NCI-H1930 (cell line): ENCODE results near the gene LRRC47.
A peak's percentile ranks its signal among the peaks of the same experiment; 100 is the strongest.
"Not testable (repeated sequence)": the region's sequence is repeated elsewhere in the genome, so short reads cannot be mapped to it uniquely, and the experiment has no call there.

Experiments
- DNase-seq, 2 experiments: peaks; one replicate each; lab custom pipeline; 2025; lab: John Stamatoyannopoulos, UW

LRRC47 gene

DNA sequence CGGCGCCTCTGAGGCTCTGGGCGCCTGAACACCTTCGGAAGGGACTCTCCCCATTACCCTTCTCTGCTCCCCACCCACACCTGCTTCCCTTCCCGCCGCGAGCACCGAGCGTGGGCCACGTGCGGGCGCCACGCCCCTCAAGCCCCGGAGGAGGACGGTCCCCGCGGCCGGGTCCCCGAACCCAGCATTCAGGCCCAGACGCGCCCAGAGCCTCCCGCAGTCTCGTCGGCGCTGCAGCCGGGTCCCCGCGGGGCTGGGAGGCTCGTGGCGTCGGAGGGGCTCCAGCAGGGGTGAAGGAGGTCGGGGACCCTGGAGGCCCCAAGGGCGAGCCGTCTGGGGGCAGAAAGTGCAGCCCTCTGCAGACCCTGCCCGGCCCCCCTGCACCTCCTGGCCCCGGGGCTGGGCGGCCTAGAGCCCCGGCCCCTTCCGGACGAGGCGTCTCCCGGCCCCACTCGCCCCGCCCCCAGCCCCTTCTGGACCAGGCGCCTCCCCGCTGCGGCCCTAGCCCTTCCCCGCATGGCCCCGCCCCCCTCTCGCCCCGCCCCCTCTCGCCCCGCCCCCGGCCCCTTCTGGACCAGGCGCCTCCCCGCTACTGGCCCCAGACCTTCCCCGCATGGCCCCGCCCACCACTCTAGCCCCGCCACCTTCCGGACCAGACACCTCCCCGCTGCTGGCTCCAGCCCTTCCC lies 24.1 kb downstream of the LRRC47 start:
- peak; percentile 47 to 50 for DNase-seq

DNA sequence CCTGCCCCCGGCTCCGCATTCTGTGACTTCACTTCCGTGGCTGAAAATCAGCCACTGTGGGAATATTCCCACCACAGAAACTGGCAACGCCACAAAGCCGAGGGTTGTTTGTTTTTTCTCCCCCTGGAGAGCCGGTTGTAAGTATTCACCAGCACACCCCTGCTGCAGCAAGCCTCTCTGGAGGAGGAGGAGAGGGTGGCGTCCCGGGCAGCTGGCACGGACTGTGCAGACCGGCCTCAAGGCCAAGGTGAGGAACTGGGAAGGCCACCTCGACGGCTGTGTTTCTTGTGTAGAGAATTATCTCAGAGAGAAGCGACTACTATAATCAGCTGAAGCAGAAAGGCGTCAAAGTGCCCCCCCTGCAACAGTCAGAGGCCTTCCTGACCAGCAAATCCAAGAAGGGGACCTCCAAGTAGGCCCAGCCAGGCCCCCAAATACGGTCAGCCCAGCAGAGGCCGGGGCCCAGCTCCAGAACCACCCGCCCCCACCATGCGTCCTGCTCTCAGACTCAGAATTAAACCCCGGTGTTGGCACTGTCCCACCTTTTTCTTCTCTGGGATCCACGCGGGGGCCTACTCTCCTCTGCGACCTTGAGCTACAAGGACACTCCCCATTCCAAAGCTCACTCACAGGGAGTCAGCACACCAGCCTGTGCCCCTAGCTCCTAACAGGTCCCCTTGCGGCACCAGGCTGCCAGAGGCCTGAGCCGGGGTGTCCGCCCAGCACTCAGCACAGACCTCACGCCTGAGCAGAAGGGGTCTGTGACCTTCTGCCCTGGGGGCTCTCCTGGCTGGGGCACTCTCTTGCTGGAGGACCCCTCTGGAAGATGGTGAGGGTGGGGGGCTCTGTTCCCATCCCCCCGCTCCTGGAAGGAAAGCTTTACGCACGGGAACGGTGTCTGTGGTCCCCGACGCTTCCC lies 24.9 kb downstream of the LRRC47 start:
- no peak for DNase-seq

DNA sequence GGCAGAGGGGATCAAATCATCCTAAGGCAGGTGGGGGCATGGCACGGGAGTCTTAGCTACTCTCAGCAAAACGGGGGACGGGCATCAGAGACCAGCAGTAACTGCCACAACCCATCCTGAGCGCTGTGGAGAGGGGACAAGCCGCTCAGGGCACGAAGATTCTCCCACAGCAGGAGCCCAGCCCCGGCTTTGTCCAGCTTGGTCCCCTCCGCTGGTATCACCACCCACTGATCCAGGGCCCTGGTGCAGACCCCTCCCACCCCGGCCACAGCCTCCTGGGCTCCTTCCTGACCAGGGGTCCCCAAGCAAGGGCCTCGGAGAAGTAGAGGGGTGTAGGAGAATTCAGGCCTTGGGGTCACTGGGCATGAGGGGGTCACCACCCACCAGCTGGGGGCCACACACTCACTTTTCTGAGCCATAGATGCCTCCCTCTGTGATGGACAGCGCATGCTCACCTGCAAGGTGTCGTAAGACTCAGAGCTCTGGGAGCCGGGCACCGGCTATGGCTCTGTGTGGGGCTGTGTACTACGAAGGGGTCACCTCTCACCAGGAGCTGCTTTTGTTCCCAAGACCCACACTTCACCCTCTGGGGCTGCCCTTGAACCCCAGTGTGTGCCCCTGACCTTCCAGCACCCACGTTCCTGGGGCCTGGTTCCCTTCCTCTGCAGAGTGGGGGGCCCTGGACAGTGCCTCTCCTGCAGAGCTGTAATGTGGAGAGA lies 26.1 kb downstream of the LRRC47 start:
- no peak for DNase-seq

DNA sequence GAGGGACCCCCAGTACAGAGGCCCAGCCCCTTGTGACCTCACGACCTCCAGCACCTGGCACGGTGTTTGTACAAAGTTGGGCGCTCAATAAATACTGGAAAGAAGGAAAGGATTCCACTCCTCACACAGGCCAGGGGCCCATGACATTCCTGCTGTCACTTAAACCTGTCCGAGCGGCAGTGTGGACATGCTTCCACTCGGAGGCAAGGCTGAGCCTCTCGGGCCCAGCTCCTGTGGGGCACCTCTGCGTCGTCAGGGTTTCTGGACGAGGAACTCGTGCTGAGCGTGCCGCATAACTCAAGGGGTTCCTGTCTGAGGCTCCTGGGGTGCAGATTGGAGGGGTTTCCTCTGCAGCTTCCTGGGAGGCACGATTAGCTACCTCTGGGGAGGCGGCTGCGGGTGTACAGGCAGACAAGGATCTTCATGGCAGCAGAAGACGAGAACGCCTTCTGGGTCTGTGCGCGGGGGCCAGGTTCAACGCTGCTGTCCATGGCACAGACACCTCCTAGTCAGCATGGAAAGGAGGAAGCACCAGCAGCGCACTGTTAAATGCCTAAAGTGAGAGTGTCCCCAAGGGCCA lies 27.4 kb downstream of the LRRC47 start:
- no peak for DNase-seq

DNA sequence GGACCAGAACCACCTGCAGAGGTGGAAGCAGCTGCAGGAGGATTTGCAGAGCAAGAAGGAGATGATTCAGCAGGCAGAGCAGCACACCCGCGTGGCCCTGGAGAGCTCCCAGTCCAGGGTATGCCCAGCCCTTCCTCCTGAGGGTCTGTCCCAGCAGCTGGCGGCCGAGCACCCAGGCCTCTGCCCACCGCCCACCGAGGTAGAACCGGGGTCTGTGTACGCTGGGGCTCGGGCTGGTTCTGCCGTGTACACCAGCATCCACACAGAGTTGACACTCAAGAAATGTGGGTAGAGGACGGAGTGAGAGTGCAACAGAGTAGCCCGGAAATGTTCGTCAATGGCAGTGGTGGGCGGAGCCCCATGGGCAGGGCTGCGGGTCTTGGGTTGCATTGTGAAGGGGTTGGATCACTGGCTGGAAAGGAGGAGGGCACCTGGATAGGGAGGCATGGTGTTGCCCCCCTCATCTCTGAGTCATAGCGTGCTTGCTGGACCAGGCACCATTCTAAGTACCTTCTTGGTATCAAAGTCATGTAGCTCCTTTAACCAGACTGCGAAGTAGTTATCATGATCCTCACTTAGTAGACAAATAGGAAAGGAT lies 28.9 kb downstream of the LRRC47 start:
- DNase-seq, result no peak

DNA sequence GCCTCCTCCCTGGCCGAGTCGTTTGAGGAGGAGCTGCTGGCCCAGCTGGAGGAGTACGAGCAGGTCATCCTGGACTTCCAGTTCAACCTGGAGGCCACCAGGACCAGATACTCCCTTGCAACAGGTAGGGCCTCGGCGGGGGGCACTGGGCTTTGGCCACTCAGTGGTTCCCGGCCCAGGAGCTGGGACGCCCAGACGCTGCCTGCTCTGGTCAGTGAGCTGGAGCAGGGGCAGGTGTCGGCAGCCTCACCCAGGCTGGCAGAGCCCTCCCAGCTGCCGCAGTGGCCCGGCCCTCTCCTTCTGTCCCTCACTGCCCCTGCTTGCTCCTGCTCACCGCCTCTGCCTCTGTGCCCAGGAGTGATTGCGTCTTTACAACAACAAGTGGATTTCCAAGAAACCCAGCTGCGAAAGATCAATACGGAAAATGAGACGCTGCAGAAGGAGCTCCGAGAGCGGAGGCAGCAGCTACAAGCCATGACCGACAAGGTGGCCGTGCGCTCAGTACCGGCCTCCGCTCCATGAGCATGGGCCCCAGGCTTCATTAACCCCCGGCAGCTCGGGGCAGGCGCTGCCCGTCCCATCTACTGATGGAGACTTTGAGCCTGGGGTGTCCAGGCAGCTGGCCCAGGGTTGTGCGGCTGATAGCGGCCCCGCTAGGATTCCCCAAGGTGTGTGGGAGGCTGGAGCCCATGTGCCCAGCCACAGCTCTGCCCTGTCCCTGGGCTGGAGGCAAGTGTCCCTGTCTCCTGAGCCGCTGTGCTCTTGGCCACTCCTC lies 32.8 kb downstream of the LRRC47 start:
- no peak for DNase-seq

DNA sequence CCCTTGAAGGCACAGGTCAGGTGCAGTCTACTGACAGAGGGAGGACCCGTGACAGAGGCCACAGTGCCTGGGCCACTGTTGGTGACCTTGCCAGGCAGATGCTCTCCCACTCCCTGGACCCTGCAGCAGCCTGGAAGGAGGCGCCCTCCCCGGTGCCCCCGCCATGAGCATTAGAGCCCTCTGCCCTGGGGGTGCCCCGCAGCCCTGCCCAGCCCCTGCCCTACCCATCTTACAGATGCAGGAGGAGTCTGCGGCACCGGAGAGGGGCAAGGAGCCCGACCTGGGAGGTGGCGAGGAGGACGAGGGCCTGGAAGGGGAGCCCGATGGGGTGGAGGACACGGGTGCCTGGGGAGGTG lies 33.4 kb downstream of the LRRC47 start:
- no peak for DNase-seq

DNA sequence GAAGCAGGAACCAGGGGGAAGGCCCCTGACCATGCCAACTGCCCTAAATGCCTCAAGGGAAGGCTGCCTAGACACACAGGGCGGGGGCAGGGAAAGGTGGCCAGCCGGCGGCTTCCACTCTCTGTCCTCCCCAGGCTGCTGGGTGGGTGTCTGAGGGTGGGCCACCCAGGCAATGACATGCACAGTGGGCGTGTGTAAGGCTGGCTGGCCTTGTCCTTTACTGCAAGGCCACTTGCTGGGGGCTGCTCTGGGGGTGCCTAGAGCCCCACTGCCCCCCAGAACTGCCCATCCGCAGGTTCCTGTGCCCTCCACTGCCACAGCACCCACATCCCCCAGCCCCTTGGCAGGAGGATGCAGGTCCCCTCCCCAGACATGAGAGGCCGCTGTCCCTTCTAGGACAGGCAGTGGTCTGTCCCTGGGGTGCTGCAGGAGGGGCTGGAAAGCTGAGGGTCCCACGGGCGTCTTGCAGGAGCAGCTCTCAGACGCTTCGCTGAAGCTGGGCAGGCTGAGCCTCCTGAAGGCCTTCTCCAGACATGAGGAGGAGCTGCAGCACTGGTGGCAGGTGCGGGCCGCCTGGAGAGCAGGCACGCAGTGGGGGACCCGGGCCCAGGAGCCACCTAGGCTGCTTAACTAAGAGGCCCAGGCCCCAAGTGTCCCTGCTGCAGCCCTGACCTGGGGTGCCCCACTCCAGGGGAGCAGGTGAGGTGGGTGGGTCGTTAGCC lies 34.0 kb downstream of the LRRC47 start:
- DNase-seq, result no peak

DNA sequence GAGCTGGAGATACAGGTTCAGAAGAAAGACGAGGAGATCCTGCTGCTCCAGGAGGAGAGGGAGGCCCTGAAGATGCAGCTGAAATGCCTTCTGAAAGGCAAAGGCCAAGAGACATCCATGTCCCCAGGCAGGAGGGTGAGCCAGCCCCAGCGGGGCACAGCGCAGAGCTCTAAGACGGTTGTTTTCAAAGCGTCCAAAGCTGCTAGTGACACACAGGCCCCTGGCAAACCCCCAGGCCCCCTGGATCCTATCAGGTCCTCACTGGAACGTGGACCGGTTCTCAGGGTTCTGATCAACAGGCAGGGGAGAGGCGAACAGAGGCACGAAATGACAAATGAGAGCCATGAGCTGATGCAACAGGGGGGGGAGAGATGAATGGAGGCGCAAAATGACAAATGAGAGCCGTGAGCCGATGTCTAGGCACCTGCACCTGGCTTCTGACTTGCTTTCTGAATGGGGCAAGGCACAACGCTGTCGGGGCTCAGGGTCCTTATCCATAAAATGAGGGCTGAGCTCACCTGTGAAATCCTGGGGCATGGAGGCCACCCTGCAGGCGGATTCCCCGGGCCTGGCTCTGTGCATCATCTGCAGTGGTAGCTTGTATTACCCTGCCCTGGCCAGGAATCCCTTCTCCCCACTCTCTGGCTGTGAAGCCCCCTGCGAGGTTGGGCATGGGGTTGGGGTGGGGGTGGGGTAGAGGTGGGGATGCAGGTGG lies 34.8 kb downstream of the LRRC47 start:
- no peak for DNase-seq

DNA sequence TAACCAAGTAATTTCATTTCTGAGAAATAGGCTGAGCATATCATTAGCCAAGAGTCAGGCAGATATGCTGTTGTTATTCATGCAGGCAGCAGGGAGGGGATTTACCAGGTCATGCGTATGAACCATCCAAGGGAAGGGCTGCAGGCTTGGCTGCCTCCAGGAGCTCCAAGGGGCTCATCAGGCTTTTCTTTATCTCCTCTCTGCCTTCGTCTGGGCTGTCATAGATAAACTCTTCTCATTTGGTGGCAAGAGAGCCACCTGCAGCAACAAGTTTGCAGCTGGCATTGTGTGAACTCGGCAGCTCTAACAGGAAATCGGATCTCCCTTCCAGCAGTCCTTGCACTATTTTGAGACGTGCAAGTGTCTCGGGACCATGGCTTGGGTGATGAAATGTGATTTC lies 36.5 kb downstream of the LRRC47 start:
- no peak for DNase-seq

DNA sequence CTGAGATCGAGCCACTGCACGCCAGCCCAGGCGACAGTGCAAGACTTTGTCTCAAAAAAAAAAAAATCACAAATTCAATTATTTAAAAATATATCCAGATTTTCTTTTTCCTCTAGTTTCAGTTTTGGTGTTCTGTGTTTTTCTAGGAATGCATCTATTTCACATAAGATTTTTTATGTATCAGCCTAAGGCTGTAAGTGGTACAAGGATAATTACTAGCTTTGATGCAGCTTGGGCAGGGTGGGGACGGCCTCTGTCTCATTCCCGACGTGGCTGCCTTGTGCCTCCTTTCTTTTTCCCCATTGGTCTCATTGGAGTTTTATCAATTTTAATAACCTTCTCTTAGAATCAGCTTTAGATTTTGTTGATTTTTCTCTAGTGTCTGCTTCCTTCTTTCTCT lies 37.1 kb downstream of the LRRC47 start:
- no peak for DNase-seq

DNA sequence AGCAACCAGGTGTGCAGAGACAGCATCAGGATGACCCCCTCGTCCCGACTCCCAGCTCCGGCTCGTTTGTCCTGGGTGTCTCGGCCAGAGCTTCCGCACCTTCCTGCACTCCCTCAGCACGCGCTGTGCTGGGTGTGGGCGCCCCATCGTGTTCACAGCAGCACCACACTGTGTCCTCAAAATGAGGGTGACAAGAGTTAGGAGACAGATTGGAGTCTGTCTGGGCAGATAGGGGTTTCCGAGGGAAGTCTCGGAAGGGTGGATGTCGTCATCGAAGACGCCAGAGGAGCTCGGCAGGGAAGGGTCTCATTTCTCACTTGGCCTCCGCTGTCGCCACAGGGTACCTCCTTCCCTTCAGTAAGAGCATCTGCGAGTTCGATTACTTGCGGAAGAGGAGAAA lies 39.9 kb downstream of the LRRC47 start:
- DNase-seq, result no peak

DNA sequence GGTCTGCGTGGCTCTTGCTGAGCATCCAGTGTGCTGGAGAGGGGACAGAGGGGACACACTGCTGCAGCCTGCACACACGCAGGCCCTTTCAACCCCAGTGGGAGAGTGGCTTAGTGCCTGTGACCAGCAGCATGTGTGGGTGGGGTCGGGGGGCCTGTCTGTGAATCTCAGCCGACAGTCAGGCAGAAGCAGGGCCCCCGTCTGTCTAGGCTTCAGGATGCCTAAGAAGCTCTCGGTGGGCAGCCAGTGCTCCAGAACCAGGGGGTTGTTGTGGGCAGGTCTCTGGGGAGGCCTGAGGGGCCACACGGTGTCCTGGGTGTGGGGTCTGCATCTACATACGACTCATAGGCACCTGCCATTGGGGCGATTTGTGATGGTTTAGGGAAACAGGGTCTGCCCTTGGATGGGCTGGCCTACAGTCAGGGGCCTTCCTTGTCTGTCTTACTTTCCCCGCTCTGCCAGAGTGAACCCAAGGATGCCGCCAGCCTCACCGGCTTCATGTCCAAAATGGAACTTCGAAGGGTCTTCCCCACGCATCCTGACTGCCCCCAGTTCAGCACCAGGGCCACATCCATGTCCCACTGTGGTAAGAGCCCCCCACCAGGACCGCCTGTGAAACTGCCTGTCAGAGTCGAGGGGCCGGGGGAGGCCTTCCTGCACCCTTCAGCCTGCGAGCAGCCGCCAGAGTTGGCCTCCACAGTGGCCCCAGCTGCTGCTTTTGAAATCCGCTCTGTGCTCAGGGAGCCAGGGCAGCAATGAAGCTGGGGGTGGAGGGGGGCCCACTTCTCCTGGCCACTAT lies 42.4 kb downstream of the LRRC47 start:
- no peak for DNase-seq

DNA sequence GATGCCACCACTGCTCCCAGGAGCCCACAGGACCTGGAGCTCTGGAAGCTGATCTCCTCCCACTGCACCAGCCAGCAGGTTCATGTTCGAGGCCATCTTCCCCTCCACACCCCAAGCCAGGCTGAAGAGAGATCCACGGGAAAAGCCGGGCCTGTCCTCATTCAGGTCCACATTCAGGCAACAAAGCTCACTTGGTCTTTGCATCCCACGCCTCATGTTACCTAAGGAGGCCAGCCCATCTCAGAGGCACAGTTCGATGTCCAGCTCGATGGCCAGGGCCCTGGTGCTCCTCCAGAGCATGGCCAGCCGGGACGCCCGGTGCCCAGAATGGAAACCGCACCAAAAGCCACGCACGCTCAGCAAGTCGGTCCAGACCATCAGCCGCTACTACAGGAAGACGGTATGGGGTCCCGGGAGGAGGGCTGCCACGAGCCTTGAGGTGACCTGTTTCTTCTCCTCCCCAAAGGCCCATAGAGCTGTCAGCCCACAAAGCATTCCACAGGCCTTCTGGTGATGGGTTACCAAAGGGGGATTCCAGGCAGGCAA lies 43.8 kb downstream of the LRRC47 start, which contains the start of gene CCDC27:
CCDC27 (plus strand) TSS at position 51 of the 546 bp plus-strand sequence; CDS start at position 83, 32 bp downstream.
- no peak for DNase-seq

DNA sequence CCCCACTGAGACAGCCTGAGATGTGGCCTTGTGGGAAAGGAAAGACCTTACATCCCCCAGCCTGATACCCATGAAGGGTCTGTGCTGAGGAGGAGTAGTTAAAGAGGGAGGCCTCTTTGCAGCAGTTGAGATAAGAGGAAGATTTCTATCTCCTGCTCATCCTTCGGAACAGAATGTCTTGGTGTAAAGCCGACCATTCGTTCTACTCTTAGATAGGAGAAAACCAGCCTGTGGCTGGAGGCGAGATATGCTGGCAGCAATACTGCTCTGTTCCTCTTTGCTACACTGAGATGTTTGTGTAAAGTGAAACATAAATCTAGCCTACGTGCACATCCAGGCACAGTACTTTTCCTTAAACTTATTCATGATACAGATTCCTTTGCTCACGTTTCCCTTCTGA lies 45.6 kb downstream of the LRRC47 start:
- DNase-seq, result no peak

DNA sequence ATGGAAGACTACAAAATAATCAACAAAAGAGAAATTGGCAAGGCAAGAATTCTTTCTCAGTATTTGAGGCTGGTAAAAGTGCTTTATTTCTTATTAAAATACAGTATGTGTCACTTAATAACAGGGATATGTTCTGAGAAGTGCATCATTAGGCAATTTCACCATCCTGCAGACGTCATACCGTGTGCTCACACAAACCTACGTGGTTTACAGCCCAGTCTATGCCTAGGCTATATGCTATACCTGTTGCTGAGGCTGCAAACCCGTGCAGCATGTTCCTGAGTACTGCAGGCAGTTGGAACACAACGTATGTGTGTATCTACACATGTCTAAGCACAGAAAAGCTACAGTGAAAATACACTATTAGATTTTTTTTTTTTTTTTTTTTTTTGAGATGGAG lies 46.8 kb downstream of the LRRC47 start:
- DNase-seq, result no peak

DNA sequence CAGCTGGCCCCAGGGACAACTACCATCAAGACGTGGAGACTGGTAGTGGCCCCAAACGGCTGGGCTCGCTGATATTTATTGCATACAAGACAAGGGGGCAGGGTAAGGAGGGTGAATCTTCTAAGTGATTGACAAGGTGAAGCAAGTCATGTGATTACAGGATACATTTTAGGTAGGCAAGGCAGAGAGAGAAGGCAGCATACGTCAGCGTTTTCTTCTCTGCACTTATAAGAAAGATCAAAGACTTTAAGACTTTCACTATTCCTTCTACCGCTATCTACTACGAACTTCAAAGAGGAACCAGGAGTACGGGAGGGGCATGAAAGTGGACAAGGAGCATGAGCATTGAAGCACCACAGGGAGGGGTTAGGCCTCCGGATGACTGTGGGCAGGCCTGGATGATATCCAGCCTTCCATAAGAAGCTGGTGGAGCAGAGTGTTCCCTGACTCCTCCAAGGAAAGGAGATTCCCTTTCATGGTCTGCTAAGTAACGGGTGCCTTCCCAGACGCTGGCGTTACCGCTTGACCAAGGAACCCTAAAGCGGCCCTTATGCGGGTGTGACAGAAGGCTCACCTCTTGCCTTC lies 47.9 kb downstream of the LRRC47 start:
- not testable (repeated sequence) for DNase-seq

DNA sequence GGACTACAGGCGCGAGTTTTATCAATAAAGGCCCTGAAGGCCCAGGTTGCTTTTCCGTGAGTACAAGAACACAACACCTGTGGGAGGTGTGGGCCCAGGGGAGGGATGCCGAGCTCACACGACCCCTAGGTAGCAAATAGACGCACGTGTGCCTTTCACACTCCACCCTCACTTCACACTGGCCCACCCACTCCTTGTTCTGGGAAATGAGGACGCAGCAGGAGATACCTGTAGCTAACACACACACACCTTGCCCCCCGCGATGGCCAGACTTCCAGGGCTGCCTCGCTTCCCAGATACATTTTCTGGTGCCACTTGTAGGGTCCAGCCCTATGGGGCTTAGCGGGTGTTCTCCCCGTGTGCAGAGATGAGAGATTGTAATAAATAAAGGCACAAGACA lies 48.4 kb downstream of the LRRC47 start:
- no peak for DNase-seq
